ENCODE data around the gene BTG4. TPM values are rescaled to one million over a fixed set of nuclear protein-coding genes. Genes with fewer than 3 reads are reported as not detected.

Gene BTG4
- total and polyA plus RNA-seq, 2 of the 8 experiments (the other 6 are each of a cell fraction or from before 2014, with no cell fraction given): 0.06 TPM; not detected in 1

DNA sequence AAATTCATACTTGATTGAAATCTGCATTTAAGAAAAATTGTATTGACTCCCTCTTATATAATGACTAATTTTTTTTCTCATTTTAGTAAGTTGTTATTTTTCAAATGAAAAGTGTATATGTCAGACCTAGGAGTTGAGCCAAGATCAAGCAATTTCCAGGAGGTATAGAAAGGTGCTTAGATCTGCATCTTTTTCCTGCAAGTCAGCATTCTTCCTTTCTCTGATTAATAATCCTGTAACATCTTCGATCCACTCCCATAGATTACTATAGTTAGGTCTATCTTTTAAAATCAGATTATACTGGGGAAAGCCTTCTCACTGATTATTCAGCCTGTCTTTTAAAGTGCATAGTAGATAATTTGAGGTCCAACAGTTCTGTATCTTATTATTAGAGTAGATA is 15.1 kb upstream of the BTG4 start:
- 87% methylated on average over 1 of the region's 1 CpG; no CpG with 5 or more reads in 1 of the 2 experiments for WGBS, 2 experiments (ENCODE audit: extremely low coverage in 1 of 2, insufficient coverage in 1 of 2, insufficient read length in 1 of 2, insufficient replicate concordance in 2 of 2, low coverage in 1 of 2, low lambda C conversion rate in 2 of 2, missing lambda C conversion rate in 1 of 2)
- no peak for FAIRE-seq

More for the DNA sequence above, 15.1 kb upstream of the BTG4 start:
- Histone ChIP-seq H3K79me2 (ENCODE audit: control insufficient read depth in 1 of 2, insufficient read depth in 2 of 2, low read length in 2 of 2) (no peaks in the 10 kb centered on the region), H4K5ac (ENCODE audit: insufficient read length, low read depth, low read length) (no peak overlapping the region), H2BK5ac (ENCODE audit: low read depth, low read length) (no peak overlapping the region), H2BK120ac (replicated peaks; ENCODE audit: low read depth, low read length) (no peak overlapping the region), H3K4ac (replicated peaks; ENCODE audit: insufficient read length, low read depth, low read length) (no peak overlapping the region), H3K9me3 (ENCODE audit: insufficient read depth in 2 of 2, low read depth in 1 of 2, low read length in 1 of 2) (no peaks in the 10 kb centered on the region), H3K56ac (replicated peaks; ENCODE audit: insufficient read length, low read depth, low read length) (no peak overlapping the region), H4K8ac (ENCODE audit: extremely low read depth, insufficient read depth, low read length) (no peak overlapping the region), H4K91ac (replicated peaks; ENCODE audit: insufficient read length, low read length) (no peak overlapping the region), H3K4me2 (ENCODE audit: insufficient read depth in 1 of 2, low read depth in 2 of 2, low read length in 2 of 2) (no peak overlapping the region), H3K79me1 (ENCODE audit: low read depth, low read length) (no peaks in the 10 kb centered on the region), H3K23ac (ENCODE audit: insufficient read length) (no peak overlapping the region), H3K27ac (ENCODE audit: low read depth, low read length) (no peak overlapping the region), H3K9ac (replicated peaks in 1 of 4; ENCODE audit: extremely low read depth in 1 of 4, low read depth in 3 of 4, low read length in 3 of 4) (no peak overlapping the region), H3K4me3 (ENCODE audit: extremely low read depth in 1 of 4, insufficient read depth in 2 of 4, low read depth in 3 of 4, low read length in 4 of 4) (no peak overlapping the region), H3K27me3 (replicated peaks in 1 of 4; ENCODE audit: control insufficient read depth in 3 of 4, extremely low read depth in 1 of 4, insufficient read depth in 3 of 4, low read length in 3 of 4) (no peaks in the 10 kb centered on the region), H2BK20ac (ENCODE audit: low read length) (no peak overlapping the region), H2AFZ (ENCODE audit: low read length) (no peak overlapping the region), H2BK15ac (ENCODE audit: low read length) (no peak overlapping the region), H3K14ac (ENCODE audit: insufficient read length) (no peak overlapping the region), H2BK12ac (ENCODE audit: low read depth, low read length) (no peak overlapping the region), H3K4me1 (replicated peaks in 1 of 4; ENCODE audit: control insufficient read depth in 3 of 4, insufficient read depth in 4 of 4, low read length in 3 of 4) (peaks cover 0 to 4% (median 0%) of the 10 kb centered on the region in 4 experiments; a peak in 1 of 7 replicates), H2AK5ac (ENCODE audit: low read depth, low read length) (no peak overlapping the region), H4K20me1 (replicated peaks in 1 of 2; ENCODE audit: control insufficient read depth in 1 of 2, insufficient read depth in 2 of 2, low read length in 2 of 2) (no peaks in the 10 kb centered on the region), H3K18ac (ENCODE audit: extremely low read depth, low read length) (no peak overlapping the region), H3K36me3 (ENCODE audit: control insufficient read depth in 2 of 4, insufficient read depth in 4 of 4, low read length in 3 of 4) (no peaks in the 10 kb centered on the region), H3K23me2 (ENCODE audit: low read depth, low read length) (no peaks in the 10 kb centered on the region)
- POLR2A ChIA-PET (ENCODE audit: partially characterized antibody): no interaction called here
- no peak for DNase-seq (ENCODE audit: low read depth in 1 of 2, low spot score in 2 of 2)
- TF ChIP-seq JUN (IDR thresholded peaks at IDR 0.05; ENCODE audit: low read depth, low read length) (no peak), E2F6 (IDR thresholded peaks at IDR 0.05) (no peak), TCF12 (IDR thresholded peaks at IDR 0.05; ENCODE audit: low read depth, low read length) (no peak), HDAC2 (IDR thresholded peaks at IDR 0.05; ENCODE audit: borderline replicate concordance in 1 of 2, low read depth in 2 of 2, low read length in 2 of 2) (no peak), SIRT6 (IDR thresholded peaks at IDR 0.05; ENCODE audit: low read length) (no peak), TEAD4 (IDR thresholded peaks at IDR 0.05; ENCODE audit: low read depth, low read length) (no peak), SUZ12 (IDR thresholded peaks at IDR 0.05; ENCODE audit: low read length) (no peak), KDM4A (IDR thresholded peaks at IDR 0.05; ENCODE audit: low read depth, low read length, severe bottlenecking) (no peak), NRF1 (IDR thresholded peaks at IDR 0.05; ENCODE audit: low read depth, low read length) (no peak), SP4 (IDR thresholded peaks at IDR 0.05; ENCODE audit: low read length) (no peak), RXRA (IDR thresholded peaks at IDR 0.05; ENCODE audit: insufficient read depth, low read depth, low read length) (no peak), CTBP2 (IDR thresholded peaks at IDR 0.05; ENCODE audit: borderline replicate concordance, insufficient read depth, insufficient read length, low read length) (no peak), BRCA1 (IDR thresholded peaks at IDR 0.05; ENCODE audit: low read depth, low read length) (no peak), POU5F1 (IDR thresholded peaks at IDR 0.05; ENCODE audit: low read depth, low read length) (no peak)
- CTCF ChIA-PET (ENCODE audit: partially characterized antibody): no interaction called here

Data from H1 (cell line).